Endometrium (tissue), 2 donors: ENCODE measurements around the gene IQGAP3.
A peak's percentile ranks its signal among the peaks of the same experiment; 100 is the strongest.
"Not testable (repeated sequence)": the region's sequence is repeated elsewhere in the genome, so short reads cannot be mapped to it uniquely, and the experiment has no call there.

ENCODE experiments used
- FAIRE-seq: peaks from 2 replicates; lab custom pipeline; 2012; peaks lifted over from hg19 to GRCh38; lab: Jason Lieb, UNC
- donor health status: control.
- donor health status: control.

Gene IQGAP3, protein sequence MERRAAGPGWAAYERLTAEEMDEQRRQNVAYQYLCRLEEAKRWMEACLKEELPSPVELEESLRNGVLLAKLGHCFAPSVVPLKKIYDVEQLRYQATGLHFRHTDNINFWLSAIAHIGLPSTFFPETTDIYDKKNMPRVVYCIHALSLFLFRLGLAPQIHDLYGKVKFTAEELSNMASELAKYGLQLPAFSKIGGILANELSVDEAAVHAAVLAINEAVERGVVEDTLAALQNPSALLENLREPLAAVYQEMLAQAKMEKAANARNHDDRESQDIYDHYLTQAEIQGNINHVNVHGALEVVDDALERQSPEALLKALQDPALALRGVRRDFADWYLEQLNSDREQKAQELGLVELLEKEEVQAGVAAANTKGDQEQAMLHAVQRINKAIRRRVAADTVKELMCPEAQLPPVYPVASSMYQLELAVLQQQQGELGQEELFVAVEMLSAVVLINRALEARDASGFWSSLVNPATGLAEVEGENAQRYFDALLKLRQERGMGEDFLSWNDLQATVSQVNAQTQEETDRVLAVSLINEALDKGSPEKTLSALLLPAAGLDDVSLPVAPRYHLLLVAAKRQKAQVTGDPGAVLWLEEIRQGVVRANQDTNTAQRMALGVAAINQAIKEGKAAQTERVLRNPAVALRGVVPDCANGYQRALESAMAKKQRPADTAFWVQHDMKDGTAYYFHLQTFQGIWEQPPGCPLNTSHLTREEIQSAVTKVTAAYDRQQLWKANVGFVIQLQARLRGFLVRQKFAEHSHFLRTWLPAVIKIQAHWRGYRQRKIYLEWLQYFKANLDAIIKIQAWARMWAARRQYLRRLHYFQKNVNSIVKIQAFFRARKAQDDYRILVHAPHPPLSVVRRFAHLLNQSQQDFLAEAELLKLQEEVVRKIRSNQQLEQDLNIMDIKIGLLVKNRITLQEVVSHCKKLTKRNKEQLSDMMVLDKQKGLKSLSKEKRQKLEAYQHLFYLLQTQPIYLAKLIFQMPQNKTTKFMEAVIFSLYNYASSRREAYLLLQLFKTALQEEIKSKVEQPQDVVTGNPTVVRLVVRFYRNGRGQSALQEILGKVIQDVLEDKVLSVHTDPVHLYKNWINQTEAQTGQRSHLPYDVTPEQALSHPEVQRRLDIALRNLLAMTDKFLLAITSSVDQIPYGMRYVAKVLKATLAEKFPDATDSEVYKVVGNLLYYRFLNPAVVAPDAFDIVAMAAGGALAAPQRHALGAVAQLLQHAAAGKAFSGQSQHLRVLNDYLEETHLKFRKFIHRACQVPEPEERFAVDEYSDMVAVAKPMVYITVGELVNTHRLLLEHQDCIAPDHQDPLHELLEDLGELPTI (N-terminal part only)

DNA sequence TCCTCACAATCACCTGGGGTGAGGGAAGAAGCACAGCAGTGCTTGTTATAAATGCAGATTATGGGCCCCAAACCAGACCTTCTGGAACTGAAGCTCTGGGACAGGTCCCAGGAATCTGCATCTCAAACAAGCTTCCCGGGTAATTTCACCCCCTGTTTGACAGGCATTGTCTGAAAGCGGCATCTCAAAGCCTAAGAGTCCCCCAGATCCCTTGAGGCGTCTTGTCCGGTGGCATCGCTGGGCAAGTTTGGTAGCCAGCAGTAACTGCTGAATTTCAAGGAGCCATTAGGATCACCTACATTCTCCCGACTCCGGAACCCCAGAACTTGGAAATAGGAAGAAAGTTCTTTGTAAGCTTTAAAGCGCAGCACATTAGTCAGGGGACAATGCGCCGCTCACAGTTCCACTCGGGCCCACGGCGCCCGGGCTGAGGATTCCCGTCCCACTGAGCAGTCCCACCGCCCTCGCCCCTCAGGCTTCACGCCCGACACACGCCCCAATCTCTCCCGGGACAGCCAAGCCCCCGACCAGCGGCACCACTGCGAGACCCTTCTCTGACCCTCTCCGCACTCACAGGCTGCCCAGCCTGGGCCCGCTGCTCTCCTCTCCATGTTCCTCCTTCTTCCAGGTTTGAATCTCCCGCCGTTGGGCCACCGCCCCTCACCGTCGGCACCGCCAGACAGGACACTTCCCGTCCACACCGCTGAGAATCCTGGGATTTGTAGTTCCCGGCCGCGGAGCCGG is at the start of gene IQGAP3:
Gene IQGAP3 (minus strand): TSS at position 647 of the 744 bp plus-strand sequence. CDS start 36 bp downstream, at position 611.
- FAIRE-seq, result no peak

DNA sequence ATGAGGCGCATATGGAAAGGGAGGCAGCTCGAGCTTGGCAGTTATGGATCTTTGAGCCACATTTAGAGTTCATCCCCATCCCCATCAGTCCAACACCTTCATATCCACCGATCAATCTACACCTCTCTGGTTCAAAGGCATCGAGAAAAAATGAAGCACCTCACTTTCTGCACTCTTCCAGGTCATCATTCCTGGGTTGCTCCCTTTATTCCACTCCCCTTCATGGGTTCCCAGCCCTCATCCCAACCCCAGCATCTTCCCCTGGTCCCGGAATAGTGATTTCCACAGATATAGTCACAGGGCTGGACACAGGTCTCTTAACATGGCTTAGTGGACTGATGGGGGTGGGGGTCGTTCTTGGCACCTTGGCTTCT is 47.2 kb upstream of the IQGAP3 start:
- no peak for FAIRE-seq

DNA sequence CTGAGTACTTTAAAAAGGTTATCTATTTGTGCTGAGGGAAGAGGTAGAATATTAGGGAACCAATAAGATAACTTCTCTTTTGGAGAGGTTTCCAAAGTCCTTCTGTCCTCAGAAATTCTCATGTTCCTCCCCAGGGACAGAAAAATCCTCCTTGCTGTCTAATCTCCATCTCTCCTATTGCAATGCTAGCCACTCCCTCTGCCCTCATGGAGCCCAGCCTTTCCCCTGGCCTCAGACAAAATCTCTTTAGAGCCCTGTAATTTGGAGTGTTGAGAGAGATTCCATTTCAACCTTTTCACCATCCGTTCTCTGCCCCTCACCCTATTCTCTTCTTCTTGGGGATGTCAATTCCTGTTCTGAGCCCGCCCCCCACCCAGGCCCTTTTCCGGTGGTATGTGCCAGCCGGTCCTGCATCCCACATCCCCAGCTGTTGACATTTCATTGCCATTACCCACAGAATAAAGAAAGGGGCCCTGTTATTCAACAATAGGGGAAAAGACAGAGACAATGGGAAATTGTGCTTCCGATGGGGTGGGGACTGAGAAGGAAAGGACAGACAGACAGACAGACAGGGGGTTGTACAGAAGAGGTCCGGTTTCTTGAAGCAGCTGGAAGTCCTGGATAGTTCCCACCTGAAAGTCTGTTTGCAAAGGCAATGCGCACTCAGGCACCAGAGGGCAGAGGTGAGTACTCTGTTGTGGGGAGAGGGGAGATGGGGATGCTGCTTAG is 46.7 kb upstream of the IQGAP3 start, which contains the start of gene HAPLN2:
Gene HAPLN2 (plus strand): TSS at position 563 of the 729 bp plus-strand sequence. CDS start 4,076 bp downstream, outside the sequence.
- FAIRE-seq, result no peak

DNA sequence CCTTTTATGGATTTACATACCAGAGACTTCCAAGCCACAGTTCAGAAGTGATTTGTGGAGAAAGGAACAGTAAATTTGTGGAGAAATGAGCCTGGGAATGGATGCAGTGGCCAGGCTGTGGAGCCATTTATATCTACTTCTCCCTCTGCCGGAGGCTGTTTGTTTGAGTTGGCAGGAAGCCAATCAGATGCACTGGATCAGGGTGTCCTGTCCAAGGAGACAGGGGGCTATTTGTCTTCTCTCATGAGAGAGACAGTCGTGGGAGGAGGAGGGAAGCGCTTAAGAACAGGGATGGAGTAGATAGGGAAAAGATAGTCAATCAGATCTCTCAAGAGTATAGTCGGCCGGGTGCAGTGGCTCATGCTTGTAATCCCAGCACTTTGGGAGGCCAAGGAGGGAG is 44.1 kb upstream of the IQGAP3 start:
- peak; percentile 96 for FAIRE-seq

DNA sequence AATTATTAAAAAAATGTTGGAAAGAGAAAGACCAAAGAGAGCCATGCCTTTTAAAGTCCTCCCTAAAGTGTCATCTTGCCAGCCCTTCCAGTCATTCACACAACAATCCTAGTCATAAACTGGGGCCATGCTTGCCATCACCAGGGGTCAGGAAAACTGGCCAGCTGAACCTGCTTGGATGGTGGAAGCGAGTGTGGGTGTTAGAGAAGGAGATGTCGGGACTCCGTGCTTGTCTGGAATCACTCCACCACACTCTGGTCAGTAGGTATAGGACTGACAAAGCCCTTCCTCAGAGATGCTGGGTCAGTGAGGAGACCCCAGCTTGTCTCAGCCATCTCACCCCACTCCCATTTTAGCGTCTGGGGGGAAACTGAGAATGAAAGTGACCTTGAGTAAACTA is 43.6 kb upstream of the IQGAP3 start:
- FAIRE-seq, result no peak

DNA sequence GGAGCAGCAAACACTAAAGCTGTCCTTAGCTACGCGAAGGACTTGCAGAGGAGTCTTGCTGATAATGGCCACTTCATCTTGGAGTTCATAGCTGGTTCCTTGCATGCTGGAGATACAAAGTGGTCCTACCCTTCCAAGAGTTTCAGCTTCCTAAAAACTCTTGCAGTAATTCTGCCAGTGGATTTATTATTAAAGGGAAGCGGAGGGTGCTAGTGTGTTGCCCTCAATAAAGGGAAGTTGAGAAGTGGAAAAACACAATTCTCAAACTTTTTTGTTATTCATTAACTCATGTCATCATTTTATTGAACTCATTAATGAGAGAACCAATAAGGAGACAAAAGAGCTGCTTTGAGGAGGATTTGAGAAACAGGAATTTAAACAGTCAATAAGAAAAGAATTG is 40.3 kb upstream of the IQGAP3 start:
- FAIRE-seq, result no peak

DNA sequence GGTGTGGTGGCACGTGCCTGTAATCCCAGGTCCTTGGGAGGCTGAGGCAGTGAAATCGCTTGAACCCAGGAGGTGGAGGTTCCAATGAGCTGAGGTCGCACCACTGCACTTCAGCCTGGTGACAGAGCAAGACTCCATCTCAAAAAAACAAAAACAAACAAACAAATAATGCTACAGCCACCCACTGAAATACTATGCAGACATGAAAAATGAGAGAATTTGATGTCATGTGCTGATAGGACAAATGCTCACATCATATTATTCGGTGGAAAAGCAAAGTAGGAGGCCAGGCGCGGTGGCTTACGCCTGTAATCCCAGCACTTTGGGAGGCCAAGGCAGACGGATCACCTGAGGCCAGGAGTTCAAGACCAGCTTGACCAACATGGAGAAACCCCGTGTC is 37.7 kb upstream of the IQGAP3 start:
- FAIRE-seq, result not testable (repeated sequence)

DNA sequence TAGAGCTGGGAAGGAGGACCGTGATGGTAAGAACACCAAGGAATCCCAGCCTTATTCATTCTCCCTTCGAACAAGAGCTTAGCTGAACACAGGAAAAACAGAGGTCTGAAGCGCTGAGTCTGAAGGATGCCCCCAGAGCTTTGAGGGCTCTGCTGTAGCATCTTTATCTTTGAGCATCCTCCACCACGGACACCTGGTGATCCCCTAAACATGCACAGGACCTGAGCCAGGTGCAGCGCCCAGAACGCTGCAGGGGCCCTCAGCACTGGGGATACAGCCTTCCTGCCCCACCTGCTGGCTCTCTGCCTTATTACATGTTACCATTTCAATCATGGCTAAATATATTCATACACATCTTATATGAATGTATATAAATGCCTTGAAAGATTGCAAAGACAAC is 36.6 kb upstream of the IQGAP3 start:
- no peak for FAIRE-seq

DNA sequence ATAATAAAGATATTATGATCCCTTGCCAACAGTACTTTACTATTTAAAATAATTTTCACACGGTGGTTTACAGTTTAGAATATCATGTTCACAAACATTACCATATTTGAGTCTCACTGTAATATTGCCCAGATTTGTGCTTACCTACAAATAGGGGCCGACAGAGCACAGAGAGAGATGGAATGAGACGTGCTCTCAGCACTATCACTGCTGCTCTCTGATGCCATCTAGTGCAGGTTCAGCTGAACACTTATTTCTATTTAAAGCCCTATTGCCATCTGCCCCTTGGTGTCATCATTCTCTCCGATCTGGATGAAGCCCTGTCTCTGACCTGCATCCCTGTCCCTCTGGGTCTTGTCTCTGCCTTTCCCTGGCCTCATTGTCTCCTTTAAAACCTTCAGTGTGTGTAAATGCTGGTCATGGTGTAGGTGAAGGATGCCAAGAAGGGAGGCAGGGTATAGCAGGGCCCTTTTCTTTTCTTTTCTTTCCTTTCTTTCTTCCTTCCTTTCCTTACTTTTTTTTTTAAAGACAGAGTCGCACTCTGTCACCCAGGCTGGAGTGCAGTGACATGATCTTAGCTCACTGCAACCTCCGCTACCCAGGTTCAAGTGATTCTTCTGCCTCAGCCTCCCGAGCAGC is 35.8 kb upstream of the IQGAP3 start:
- FAIRE-seq, result peak; percentile 72

DNA sequence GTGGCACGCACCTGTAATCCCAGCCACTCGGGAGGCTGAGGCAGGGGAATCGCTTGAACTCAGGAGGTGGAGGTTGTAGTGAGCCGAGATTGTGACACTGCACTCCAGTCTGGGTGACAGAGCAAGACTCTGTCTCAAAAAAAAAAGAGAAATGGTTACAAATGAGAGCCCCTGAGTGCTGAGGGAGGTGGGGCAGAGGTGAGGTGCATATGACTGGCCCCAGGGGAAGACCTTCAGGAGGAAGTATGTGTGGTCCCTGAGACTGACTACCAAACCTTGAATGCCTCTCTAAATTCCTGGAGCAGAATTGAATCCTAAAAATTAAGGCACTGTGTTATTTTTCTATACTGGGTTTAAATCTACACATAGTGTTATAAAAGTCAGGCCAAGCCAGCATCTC is 35.0 kb upstream of the IQGAP3 start:
- not testable (repeated sequence) for FAIRE-seq

DNA sequence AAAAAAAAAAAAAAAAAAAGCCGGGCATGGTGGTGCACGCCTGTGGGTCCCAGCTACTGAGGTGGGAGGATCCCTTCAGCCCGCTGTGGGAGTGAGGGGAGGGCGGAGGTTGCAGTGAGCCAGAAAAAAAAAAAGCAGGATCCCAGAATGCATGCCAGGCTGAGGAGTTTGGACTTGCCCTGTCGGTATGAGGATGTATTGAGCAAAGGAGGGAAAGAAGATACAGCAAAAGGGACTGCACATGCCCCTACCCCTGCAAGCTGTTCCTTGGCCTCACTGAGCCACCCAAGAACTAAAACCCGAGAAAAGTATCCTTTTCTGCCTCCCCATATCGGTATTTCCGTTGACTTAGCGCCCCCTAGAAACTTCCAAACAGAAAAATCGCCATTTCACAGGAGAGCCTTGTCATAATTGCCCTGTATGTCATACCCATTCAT is 30.2 kb upstream of the IQGAP3 start:
- FAIRE-seq, result no peak

DNA sequence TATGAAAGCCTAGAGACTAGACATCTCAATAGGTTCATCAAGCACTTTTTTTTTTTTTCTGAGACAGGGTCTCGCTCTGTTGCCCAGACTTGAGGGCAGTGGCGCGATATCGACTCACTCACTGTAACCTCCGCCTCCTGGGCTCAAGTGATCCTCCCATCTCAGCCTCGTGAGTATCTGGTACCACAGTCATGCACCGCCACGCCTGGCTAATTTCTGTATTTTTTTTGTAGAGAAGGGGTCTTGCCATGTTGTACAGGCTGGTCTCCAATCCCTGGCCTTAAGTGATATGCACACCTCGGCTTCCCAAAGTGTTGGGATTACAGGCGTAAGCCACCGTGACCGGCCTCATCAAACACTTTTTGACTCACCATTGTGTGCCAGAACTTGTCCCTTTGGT is 29.5 kb upstream of the IQGAP3 start:
- no peak for FAIRE-seq

DNA sequence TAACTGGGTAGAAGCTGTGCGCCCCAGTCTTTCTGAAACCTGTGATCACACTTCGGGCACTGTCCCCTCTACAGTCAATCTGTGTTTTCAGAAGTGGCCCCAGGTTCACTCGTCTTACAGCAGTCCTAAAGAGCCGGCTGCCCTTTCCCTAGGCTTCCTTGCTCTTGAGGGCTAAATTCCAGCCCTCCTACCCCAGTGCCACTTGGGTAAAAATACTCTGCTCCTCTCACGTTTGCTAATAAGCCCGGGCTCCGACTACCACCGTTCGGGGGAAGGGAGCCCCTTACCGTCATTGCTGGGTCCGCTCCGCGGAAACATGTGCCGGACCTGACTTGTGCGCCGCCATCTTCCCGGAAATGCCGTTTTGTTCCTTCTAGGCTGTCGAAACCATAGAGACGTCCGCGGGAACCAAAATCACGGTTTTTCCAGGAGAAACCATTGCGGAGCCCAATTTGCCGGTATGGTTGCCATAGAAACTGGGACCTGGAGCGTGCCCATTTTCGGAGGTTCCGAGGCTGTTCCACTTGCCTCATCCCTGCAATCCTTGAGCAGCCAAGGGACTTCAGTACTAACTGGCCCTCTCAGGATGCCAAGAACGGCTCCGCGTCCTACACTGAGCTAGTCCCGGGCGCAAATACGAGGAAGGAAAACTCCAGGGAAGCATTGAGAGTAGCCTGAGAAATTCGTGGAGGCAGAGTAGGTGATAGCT is 28.9 kb upstream of the IQGAP3 start, which contains the start of gene GPATCH4:
Gene GPATCH4 (minus strand): TSS at position 358 of the 709 bp plus-strand sequence.
- FAIRE-seq, result no peak

DNA sequence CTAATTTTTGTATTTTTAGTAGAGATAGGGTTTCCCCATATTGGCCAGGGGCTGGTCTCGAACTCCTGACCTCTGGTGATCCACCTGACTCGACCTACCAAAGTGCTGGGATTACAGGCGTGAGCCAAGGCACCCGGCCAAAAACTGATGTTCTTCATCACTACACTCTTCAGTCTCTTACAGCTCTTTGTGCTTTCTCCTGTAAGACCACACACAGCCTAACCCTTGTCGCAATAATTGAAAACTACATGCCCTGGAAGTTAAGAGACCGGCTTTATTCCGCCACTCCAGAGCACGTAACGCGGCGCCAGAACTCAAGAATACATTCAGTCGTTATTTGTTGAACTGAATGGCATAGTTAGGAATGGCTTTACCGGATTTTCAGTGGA is 28.4 kb upstream of the IQGAP3 start:
- FAIRE-seq, result no peak

DNA sequence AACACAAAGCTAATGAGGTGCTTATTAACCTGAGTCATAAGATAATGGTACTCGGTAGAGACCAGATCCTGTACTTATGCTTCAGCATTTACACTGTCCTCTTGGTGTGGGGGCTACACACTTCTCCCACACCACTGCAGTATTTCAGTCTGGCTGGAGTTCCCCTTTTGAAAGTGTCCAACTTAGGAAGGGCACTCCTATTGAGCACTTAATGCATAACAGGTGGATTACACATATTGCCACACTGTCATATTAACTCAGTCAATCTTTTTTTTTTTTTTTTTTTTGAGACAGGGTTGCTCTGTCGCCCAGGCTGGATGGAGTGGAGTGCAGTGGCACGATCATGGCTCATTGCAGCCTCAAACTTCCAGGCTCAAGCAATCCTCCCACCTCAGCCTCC is 27.4 kb upstream of the IQGAP3 start:
- FAIRE-seq, result no peak

DNA sequence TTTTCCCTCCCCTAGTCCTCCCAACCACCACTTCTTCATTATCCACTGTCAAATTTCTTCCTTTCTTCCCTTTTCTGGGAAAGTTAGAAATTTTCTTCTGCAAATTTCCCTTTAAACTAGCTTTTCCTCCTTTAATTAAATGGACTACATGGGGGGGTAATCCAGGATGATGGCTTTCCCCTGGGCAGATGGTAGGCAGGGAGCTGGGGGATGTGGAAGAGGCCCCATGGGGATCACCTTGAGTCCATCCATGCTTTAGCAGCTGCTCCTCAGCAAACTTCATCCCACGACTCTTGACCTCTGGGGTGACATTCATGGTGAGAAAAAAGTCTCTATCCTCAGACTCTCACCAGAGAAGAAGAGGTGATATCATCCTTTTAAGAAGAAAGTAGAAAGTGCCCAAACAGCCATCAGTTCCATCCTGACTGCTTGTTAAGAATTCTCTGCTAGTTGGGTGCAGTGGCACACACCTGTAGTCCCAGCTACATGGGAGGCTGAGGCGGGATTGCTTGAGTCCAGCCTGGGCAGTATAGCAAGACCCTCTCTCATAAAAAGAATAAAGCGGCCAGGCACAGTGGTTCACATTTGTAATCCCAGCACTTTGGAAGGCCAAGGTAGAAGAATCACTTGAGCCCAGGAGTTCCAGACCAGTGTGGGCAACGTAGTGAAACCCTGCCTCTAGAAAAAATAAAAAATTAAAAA is 26.5 kb upstream of the IQGAP3 start:
- FAIRE-seq, result no peak

DNA sequence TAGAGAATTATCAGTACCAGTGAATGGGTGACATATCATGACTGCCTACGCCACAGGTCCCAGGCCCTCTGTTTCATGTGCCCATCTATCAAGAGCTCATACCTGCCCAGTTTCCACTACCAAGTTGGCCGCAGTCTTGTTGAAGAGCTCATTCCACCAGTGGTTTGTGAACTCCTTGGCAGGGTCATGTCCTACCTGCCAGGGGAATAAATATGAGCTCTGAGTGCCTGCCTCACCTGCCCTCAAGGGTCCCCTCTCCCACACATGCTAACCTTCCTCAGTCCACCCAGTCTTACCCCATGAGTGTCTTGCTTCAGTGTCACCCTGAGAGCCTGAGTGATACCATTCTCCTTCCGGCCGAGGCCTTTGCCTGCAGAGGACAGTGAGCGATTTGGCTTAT is 25.8 kb upstream of the IQGAP3 start:
- FAIRE-seq, result no peak

DNA sequence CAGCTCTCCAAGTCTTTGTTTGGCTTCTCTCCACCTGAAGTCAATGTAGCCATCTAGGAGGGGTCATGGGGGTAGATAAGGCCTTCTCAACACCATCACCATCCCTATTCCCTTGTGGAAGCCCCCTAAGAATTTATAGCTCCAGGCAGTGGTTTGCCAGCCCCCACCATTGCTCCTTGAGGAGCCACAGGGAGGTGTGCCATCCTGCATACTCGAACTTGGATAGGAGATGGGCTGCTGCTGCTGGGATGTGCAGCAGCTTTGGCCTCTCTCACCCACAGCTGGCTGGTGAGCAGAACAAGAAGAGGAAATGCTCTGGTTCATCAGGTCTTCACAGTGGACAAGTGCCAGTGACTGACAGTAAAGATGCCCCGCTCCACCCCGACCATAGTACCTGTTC is 24.1 kb upstream of the IQGAP3 start:
- no peak for FAIRE-seq

DNA sequence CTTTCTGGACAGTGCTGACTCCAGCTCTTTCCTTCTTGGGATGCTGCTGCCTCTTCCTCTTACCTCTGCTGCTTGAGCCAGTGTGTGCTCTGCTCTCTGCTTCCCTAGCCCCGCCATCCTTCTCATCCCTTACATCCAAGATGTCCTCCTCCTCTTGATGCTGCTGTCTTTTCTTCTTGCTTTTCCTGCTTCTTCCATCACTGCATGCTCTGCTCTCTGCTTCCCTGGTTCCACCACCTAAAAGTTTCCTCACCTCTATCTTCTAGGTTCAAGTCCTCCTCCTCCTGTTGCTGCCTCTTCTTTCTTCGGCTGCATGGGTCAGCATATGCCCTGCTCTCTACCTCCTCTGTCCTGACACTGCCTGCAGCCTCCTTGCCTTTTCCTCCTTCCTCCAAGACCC is 22.7 kb upstream of the IQGAP3 start:
- no peak for FAIRE-seq
